ENCODE data around the gene DERA.

The DERA gene

DNA sequence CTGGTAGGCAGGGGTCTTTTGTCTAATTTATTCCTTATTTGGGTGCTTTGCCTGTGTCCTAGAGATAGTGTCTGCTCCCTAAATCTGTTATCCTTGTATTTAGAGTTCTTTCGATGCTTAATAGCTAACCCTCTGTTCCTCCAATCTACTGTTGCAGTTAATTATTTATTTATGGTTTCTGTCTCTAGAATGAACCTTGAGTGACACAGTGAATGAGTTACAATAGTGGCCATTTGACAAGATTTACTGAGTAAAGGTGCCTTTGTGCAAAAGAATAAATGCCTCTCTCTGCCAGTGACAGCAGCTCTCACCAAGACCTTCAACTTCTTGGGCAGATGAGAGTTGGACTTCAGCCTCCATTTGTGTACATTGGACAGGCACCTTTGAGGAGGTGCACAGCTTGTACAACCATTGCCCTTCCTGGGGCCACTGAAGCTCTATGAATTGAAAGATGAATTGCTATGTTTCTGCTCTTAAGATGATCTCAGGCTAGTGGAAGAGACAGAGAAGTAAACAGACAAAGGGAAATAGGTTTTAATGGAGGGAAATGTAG, 165.9 kb downstream of the DERA start:
- DNase-seq: no peak

DNA sequence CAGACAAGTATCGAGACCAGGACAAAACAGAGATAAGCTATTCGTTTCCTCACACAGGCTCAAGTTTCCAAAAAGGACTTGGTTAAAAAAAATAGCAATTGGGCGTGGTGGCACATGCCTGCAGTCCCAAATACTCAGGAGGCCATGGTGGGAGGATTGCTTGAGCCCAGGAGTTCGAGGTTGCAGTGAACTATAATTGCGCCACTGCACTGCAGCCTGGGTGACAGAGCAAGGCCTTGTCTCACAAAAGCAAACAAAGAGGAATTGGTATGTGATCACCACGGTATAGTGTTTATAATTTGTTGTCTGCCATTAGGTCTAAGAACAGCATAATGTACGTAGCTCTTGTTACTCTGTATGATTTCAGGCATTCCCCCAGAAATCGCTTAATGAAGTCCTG, 175.3 kb downstream of the DERA start:
- no peak for DNase-seq

DNA sequence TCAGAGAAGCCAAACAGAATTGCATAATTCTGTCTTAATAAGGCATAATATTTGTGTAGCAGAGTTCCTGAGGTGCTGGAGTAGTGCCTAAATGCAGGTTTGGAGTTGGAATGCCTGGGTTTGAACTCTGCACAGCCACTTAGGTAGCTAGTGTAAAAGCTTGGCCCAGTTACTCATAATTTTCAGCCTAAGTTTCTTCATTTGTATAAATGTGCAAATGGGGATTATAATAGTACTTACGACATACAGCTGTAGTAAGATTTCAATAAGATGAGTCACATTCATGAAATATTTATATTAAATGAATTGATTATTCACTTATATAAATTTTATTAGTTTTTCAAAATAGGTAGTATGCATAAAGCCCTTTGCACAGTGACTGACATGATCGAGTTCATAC, 175.8 kb downstream of the DERA start:
- no peak for DNase-seq
